Karpas-422 (cell line): ENCODE results near the gene PLA2G7. TPM values are rescaled to one million over a fixed set of nuclear protein-coding genes. Genes with fewer than 3 reads are reported as not detected.
"Not testable (repeated sequence)": the region's sequence is repeated elsewhere in the genome, so short reads cannot be mapped to it uniquely, and the experiment has no call there.

Source experiments
- DNase-seq: peaks from one replicate; pipeline ENCODE4 v3.0.0-alpha.2; 2015
- H2AFZ ChIP-seq: fragments of 200-600 bp; sonication (generic); 2 replicates; pipeline ENCODE4 v1.6.1; 2014; ENCODE audit warnings: antibody characterized with exemption, low read length, mixed read lengths
- H3K27ac ChIP-seq: fragments of 200-600 bp; sonication (generic); 2 replicates; pipeline ENCODE4 v1.5.1; 2014; ENCODE audit warnings: mild to moderate bottlenecking, low read length, moderate library complexity
- H3K27me3 ChIP-seq: fragments of 200-600 bp; sonication (generic); 2 replicates; pipeline ENCODE4 v1.6.1; 2014; ENCODE audit warnings: low read length, mixed read lengths
- H3K36me3 ChIP-seq: fragments of 200-600 bp; sonication (generic); 2 replicates; pipeline ENCODE4 v1.6.1; 2014; ENCODE audit warnings: low read length, mixed read lengths; ENCODE audit not compliant: insufficient read depth
- H3K4me1 ChIP-seq: fragments of 200-600 bp; sonication (generic); 2 replicates; pipeline ENCODE4 v1.6.1; 2014; ENCODE audit warnings: mild to moderate bottlenecking, low read length, mixed read lengths
- H3K4me2 ChIP-seq: fragments of 200-600 bp; sonication (generic); 2 replicates; pipeline ENCODE4 v1.6.1; 2014; ENCODE audit warnings: low read length, low read depth, mild to moderate bottlenecking; ENCODE audit not compliant: poor library complexity, severe bottlenecking
- H3K4me3 ChIP-seq: fragments of 200-600 bp; sonication (generic); 2 replicates; pipeline ENCODE4 v1.5.1; 2014; ENCODE audit warnings: mild to moderate bottlenecking, antibody characterized with exemption, low read length, mixed read lengths
- H3K79me2 ChIP-seq: fragments of 200-600 bp; sonication (generic); 2 replicates; pipeline ENCODE4 v1.6.1; 2014; ENCODE audit warnings: mild to moderate bottlenecking, low read length, mixed read lengths
- H3K9ac ChIP-seq: fragments of 200-600 bp; sonication (generic); 2 replicates; pipeline ENCODE4 v1.6.0; 2014; ENCODE audit warnings: low read length
- H3K9me2 ChIP-seq: fragments of 200-600 bp; sonication (generic), shearing (Covaris generic); replicated peaks from 2 replicates; pipeline ENCODE4 v1.6.0; 2014; ENCODE audit warnings: mild to moderate bottlenecking, low read length, moderate library complexity; ENCODE audit not compliant: insufficient read depth
- H3K9me3 ChIP-seq: fragments of 300-700, 200-600 bp; sonication (generic); 2 replicates; pipeline ENCODE4 v1.6.1; 2014; ENCODE audit warnings: low read length, mixed read lengths
- H4K20me1 ChIP-seq: fragments of 200-600 bp; sonication (generic); 2 replicates; pipeline ENCODE4 v1.6.1; 2014; ENCODE audit warnings: mild to moderate bottlenecking, antibody characterized with exemption, low read length, low read depth; ENCODE audit not compliant: insufficient read depth
- total RNA-seq: library from RNA; depleted of rRNA; stranded (reverse); fragments of >200 nt; shearing (Covaris generic); gene quantifications from 2 replicates; pipeline ENCODE4 v1.2.3, GENCODE V29; 2014; ENCODE audit warnings: low replicate concordance

The PLA2G7 gene
- total RNA-seq, 1 experiment from 2014 or later = not detected

DNA sequence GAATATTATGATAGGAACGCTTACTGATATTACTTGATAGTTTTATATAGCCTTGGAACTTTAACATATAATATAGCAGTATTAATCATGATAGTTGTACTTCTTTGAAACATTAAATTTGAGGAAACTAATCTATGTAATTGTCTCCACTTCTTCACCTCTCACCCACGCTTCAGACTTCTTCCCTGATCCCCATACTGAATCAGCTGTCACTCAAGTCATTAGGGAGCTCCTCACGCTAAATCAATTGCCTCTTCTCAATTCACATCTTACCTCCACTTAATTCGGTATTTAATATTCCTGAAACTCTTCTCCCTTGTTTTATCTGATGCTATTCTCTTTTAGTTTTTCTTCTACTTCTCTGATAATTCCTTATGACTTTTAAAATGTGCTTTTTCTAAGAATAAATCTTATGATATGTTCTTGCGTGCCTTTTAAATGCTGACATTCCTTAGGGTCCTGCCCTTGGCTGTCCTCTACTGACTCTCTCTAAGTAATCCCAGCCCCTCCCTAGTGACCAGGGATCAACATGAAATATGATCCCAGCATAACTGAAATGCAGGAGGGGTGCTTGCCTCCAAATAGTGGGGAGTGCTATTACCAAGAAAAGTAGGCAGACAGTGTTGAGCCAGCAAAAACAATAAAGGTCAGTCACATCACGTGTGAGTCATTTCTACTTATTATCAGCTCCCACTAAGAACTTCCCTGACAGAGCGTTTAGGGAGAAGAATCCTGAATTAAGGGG, 21.5 kb upstream of the PLA2G7 start:
- H2AFZ ChIP-seq = no peak overlapping the region
- no peaks in the 10 kb centered on the region for H4K20me1 ChIP-seq
- H3K36me3 ChIP-seq = no peaks in the 10 kb centered on the region
- peaks cover 17% of the 10 kb centered on the region for H3K4me1 ChIP-seq
- H3K4me3 ChIP-seq = no peak overlapping the region
- H3K9ac ChIP-seq = no peak overlapping the region
- no peaks in the 10 kb centered on the region for H3K79me2 ChIP-seq
- H3K27ac ChIP-seq = no peak overlapping the region
- no peak overlapping the region for H3K4me2 ChIP-seq
- DNase-seq = no peak
- H3K27me3 ChIP-seq = no peaks in the 10 kb centered on the region
- no peaks in the 10 kb centered on the region for H3K9me3 ChIP-seq
- no peaks in the 10 kb centered on the region for H3K9me2 ChIP-seq

DNA sequence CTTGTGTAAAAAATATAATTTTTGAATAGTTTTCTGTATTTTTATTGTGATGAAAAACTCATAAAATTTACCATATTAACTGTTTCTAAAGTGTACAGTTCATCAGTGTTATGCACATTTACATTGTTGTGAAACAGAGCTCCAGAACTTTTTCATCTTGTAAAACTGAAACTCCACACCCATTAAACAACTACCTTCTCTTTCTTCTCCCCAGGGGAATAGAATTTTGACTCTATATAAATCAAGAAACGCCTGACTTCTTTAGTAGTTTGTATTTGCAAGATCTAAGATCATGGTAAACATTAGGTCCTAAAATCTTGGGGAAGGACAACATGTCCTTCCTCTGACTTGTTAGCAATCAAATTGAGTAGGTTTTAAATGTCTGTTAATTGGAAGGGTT, 20.7 kb upstream of the PLA2G7 start:
- no peak overlapping the region for H3K27ac ChIP-seq

DNA sequence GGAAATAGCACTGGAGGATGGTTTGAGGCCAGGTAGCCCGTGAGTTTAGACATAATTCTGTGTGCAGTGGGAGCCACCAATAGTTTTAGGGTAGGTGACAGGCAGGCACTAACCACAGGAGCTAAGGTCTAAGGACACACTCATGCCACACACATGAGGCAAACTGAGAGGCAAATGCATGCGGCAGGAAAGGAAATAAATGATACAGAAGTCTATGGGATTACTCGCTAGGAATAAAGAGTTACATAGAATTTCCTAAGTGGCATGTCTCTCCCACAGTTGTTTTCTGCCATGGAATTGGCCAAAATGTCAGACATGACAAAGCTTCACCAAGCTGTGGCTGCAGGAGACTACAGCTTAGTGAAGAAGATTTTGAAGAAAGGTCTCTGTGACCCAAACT, 16.5 kb upstream of the PLA2G7 start:
- H3K79me2 ChIP-seq = no peaks in the 10 kb centered on the region
- H3K4me2 ChIP-seq = no peak overlapping the region
- H3K36me3 ChIP-seq = no peaks in the 10 kb centered on the region
- no peak overlapping the region for H3K27ac ChIP-seq
- H3K27me3 ChIP-seq = no peaks in the 10 kb centered on the region
- no peak for DNase-seq
- no peaks in the 10 kb centered on the region for H4K20me1 ChIP-seq
- no peak overlapping the region for H3K9ac ChIP-seq
- H3K9me3 ChIP-seq = no peaks in the 10 kb centered on the region
- H3K4me1 ChIP-seq = peaks cover 15% of the 10 kb centered on the region
- no peaks in the 10 kb centered on the region for H3K9me2 ChIP-seq
- no peak overlapping the region for H3K4me3 ChIP-seq
- H2AFZ ChIP-seq = no peak overlapping the region

More for the DNA sequence above, 20.7 kb upstream of the PLA2G7 start:
- DNase-seq = no peak
- Histone ChIP-seq H3K9me2 (no peaks in the 10 kb centered on the region), H2AFZ (no peak overlapping the region), H3K9me3 (no peaks in the 10 kb centered on the region), H3K79me2 (no peaks in the 10 kb centered on the region), H3K4me3 (no peak overlapping the region), H3K4me1 (peaks cover 17% of the 10 kb centered on the region), H3K4me2 (peak overlapping the region; percentile 12), H3K9ac (no peak overlapping the region), H4K20me1 (no peaks in the 10 kb centered on the region), H3K27me3 (no peaks in the 10 kb centered on the region), H3K36me3 (no peaks in the 10 kb centered on the region)

DNA sequence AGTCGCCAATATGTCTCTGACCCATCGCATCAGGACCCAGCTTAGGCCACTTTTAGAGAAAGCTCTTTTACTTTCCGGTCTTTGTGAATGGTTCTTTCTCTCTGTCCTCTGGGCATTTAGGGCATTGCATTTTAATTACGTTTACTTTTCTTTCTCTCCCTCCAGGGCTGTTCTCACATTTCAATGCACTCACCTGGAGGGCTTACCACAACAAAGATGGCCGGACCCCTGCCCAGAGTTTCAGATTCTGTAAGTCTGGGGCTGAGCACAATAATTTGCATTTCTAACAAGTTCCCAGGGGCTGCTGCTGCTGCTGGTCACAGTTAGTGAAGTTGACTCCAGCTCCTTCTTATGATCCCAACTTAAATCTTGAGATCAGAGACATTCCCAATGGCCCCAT, 14.6 kb upstream of the PLA2G7 start:
- H3K4me1 ChIP-seq = no peaks in the 10 kb centered on the region
- no peaks in the 10 kb centered on the region for H3K79me2 ChIP-seq
- H3K4me3 ChIP-seq = no peak overlapping the region
- DNase-seq = no peak
- no peaks in the 10 kb centered on the region for H3K9me2 ChIP-seq
- H3K36me3 ChIP-seq = no peaks in the 10 kb centered on the region
- no peak overlapping the region for H3K9ac ChIP-seq
- no peak overlapping the region for H3K4me2 ChIP-seq
- H3K27me3 ChIP-seq = no peaks in the 10 kb centered on the region
- no peak overlapping the region for H3K27ac ChIP-seq
- no peaks in the 10 kb centered on the region for H4K20me1 ChIP-seq
- no peak overlapping the region for H2AFZ ChIP-seq
- H3K9me3 ChIP-seq = no peaks in the 10 kb centered on the region

DNA sequence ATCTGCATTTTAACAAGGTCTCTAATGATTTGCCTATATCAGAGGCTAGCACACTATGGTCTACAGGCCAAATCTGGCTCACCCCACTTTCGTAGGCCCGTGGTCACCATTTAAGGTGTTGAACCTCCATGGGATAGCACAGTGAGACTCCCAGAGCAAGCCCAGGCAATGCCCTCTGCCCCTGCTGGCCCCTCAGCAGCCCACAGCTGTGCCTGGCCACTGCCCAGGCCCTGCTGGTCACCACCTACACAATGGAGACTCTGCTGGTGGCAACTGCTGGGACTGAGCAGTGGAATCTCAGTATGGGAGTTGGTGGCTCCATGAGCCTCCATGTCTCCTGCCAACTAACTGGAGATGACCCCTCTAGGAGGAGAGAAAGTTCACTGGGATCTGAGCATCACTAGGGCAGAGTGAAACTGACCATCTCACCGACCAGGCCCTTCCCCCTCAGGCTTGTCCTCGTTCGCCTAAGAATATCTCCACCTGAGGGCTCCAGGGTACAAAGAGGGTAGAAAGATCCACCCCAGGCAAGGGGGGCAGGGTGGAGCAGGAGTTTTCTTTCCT, 13.8 kb upstream of the PLA2G7 start:
- no peaks in the 10 kb centered on the region for H3K79me2 ChIP-seq
- no peak for DNase-seq
- no peaks in the 10 kb centered on the region for H4K20me1 ChIP-seq
- H3K4me1 ChIP-seq = no peaks in the 10 kb centered on the region
- H3K27me3 ChIP-seq = no peaks in the 10 kb centered on the region
- H3K36me3 ChIP-seq = no peaks in the 10 kb centered on the region
- no peak overlapping the region for H3K4me3 ChIP-seq
- no peaks in the 10 kb centered on the region for H3K9me2 ChIP-seq
- no peak overlapping the region for H3K4me2 ChIP-seq
- no peaks in the 10 kb centered on the region for H3K9me3 ChIP-seq
- no peak overlapping the region for H3K9ac ChIP-seq
- H3K27ac ChIP-seq = no peak overlapping the region
- no peak overlapping the region for H2AFZ ChIP-seq

DNA sequence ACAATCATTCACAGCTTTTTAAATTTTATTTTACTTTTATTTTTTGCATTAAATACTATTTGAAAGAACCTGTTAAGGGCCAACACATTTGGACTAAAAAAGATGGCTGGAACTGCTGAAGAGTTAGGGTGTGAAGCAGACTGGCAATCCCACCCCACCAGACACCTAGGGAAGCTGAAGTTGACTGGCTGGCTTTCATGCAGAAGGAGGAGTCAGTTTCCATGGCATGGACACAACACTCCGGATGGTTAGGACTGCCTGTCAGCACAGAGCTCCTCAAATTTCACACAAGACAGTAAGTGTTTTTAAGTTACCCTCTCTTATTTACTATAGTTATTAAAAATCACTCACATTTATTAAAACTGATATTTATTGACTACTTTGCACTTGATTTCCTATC, 11.5 kb upstream of the PLA2G7 start, which contains the start of gene ANKRD66:
ANKRD66 (plus strand) TSS at position 238 of the 400 bp plus-strand sequence. CDS start 5,016 bp downstream, outside the sequence.
- Histone ChIP-seq H3K9me3 (no peaks in the 10 kb centered on the region), H3K4me1 (no peaks in the 10 kb centered on the region), H3K4me2 (no peak within 1 kb of the TSS), H3K9ac (no peak within 1 kb of the TSS), H3K79me2 (no peaks in the 10 kb centered on the region), H2AFZ (no peak within 1 kb of the TSS), H3K36me3 (no peaks in the 10 kb centered on the region), H4K20me1 (no peaks in the 10 kb centered on the region), H3K4me3 (no peak within 1 kb of the TSS), H3K27me3 (no peaks in the 10 kb centered on the region), H3K9me2 (no peaks in the 10 kb centered on the region), H3K27ac (no peak within 1 kb of the TSS)
- DNase-seq = no peak

DNA sequence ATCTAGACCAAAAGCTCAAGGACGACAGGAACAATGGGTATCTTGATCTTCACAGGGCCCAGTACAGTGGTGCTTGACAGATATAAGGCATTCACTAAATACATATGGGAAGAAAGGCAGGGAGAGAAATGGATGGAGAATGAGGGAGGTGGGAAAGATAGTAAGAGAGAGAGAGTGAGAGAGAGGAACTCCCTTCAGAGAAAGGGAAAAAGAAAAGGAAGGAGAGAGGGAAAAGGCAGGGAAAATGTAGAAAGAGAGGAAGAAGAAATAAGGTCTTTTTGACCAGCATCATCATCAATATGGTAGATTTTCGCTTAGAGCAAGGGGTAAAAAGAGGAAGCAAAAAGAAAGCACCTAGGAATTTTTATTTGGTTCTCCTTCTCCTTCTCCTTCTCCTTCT, 10.8 kb upstream of the PLA2G7 start:
- H3K9me2 ChIP-seq = no peaks in the 10 kb centered on the region
- no peaks in the 10 kb centered on the region for H3K36me3 ChIP-seq
- no peaks in the 10 kb centered on the region for H3K4me1 ChIP-seq
- H3K9ac ChIP-seq = no peak overlapping the region
- no peak overlapping the region for H3K4me2 ChIP-seq
- no peak for DNase-seq
- H3K9me3 ChIP-seq = no peaks in the 10 kb centered on the region
- no peaks in the 10 kb centered on the region for H3K79me2 ChIP-seq
- no peaks in the 10 kb centered on the region for H3K27me3 ChIP-seq
- no peak overlapping the region for H3K27ac ChIP-seq
- H2AFZ ChIP-seq = no peak overlapping the region
- H4K20me1 ChIP-seq = no peaks in the 10 kb centered on the region
- H3K4me3 ChIP-seq = no peak overlapping the region

DNA sequence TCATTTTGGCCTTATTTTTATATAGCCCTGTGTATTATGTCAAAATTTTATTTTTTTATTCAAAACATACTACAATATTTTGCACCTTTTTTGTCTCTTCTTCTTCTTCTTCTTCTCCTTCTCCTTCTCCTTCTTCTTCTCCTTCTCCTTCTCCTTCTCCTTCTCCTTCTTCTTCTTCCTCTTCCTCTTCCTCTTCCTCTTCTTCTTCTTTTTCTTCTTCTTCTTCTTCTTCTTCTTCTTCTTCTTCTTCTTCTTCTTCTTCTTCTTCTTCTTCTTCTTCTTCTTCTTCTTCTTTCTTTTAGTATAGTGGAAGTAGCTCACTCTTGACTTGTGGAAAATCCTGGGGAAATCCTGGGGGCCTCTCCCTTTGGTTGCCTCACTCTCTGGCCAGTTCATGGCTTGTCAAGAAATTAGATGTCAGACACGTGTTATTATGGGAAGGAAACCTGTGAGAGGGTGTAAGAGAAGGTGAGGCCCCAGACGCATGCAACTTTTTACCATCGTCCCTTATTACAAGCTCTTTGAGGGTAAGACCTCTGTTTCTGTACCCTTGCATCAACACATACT, 9.1 kb upstream of the PLA2G7 start:
- H3K27ac ChIP-seq, H3K79me2 ChIP-seq, H3K27me3 ChIP-seq, H4K20me1 ChIP-seq, H2AFZ ChIP-seq, H3K9me2 ChIP-seq, H3K9ac ChIP-seq, H3K4me2 ChIP-seq, H3K36me3 ChIP-seq, H3K4me3 ChIP-seq, H3K4me1 ChIP-seq, H3K9me3 ChIP-seq, DNase-seq: not testable (repeated sequence)
